HG02981 (cell line): ENCODE results near the gene USP15.

Experiments used
- ATAC-seq: cut with Tn5 transposase; IDR thresholded peaks from one replicate; pipeline ENCODE4 v1.9.1; 2021; ENCODE audit warnings: mild to moderate bottlenecking, moderate library complexity; ENCODE audit not compliant: unreplicated experiment

The USP15 gene

GRCh38 chr12:62279961-62280360 is 19.8 kb downstream of the USP15 start:
- no peak for ATAC-seq

- ATAC-seq: no peak
These were observed 22.0 kb downstream of the USP15 start for GRCh38 chr12:62282057-62282774.

- no peak for ATAC-seq
These were observed 24.5 kb downstream of the USP15 start for GRCh38 chr12:62284749-62285148.

- ATAC-seq: no peak
These were observed 25.1 kb downstream of the USP15 start for GRCh38 chr12:62285284-62285683.

- no peak for ATAC-seq
These were observed 28.1 kb downstream of the USP15 start for GRCh38 chr12:62288328-62288727.

- ATAC-seq: no peak
These were observed 30.6 kb downstream of the USP15 start for GRCh38 chr12:62290846-62291245.

- no peak for ATAC-seq
These were observed 31.9 kb downstream of the USP15 start for GRCh38 chr12:62291864-62292760.

GRCh38 chr12:62292761-62293344 is 32.6 kb downstream of the USP15 start:
- ATAC-seq: no peak

GRCh38 chr12:62294378-62294777 is 34.2 kb downstream of the USP15 start:
- ATAC-seq: no peak

- ATAC-seq: no peak
These were observed 35.8 kb downstream of the USP15 start for GRCh38 chr12:62296001-62296400.

GRCh38 chr12:62297321-62297720 is 37.1 kb downstream of the USP15 start:
- ATAC-seq: no peak

- no peak for ATAC-seq
These were observed 39.4 kb downstream of the USP15 start for GRCh38 chr12:62299617-62300016.

GRCh38 chr12:62301080-62301798 is 41.0 kb downstream of the USP15 start:
- ATAC-seq: no peak

- ATAC-seq: no peak
These were observed 41.6 kb downstream of the USP15 start for GRCh38 chr12:62301799-62302133.

GRCh38 chr12:62304560-62304959 is 44.4 kb downstream of the USP15 start:
- no peak for ATAC-seq

GRCh38 chr12:62305778-62306177 is 45.6 kb downstream of the USP15 start:
- no peak for ATAC-seq

GRCh38 chr12:62306569-62307530 is 46.6 kb downstream of the USP15 start:
- no peak for ATAC-seq

GRCh38 chr12:62308201-62308600 is 48.0 kb downstream of the USP15 start:
- no peak for ATAC-seq

GRCh38 chr12:62313727-62314380 is 53.6 kb downstream of the USP15 start:
- ATAC-seq: no peak

- no peak for ATAC-seq
These were observed 56.8 kb downstream of the USP15 start for GRCh38 chr12:62317017-62317416.
